Pancreas (tissue), 10 donors: ENCODE measurements around the gene MCEE. TPM values are rescaled to one million over a fixed set of nuclear protein-coding genes. Genes with fewer than 3 reads are reported as not detected.

Experiments used
- ATAC-seq, 4 donors: fragments of 200-7000 bp; cut with Tn5 transposase; one replicate each; pipeline versions ENCODE4 v1.8.0 to v1.9.1; 2020; ENCODE audit warnings: mild to moderate bottlenecking in 4 of 4, moderate library complexity in 4 of 4
- DNase-seq, 6 donors: peaks; one replicate each; pipeline ENCODE4 v3.0.0-alpha.2; 2020
- FAIRE-seq: peaks from 2 replicates; lab custom pipeline; 2012; peaks lifted over from hg19 to GRCh38; lab: Jason Lieb, UNC
- H3K27ac ChIP-seq, 4 donors: fragments of 200-600 bp; sonication (generic); 1 replicate in 3 of 4; 2 replicates in 1 of 4; pipeline versions ENCODE4 v1.5.0 to v1.8.0; 2020
- H3K27me3 ChIP-seq, 4 donors: fragments of 200-600 bp; one replicate each; pipeline ENCODE4 v1.8.0; 2021
- H3K36me3 ChIP-seq, 3 donors: fragments of 200-600 bp; sonication (generic) in 1 of 3; one replicate each; pipeline versions ENCODE4 v1.5.0 to v1.8.0; 2020 to 2021
- H3K4me1 ChIP-seq, 3 donors: fragments of 200-600 bp; one replicate each; pipeline ENCODE4 v1.8.0; 2021
- H3K4me3 ChIP-seq, 4 donors: fragments of 200-600 bp; sonication (generic) in 2 of 4; one replicate each; pipeline versions ENCODE4 v1.5.0 to v1.8.0; 2020 to 2021
- H3K9me3 ChIP-seq, 4 donors: fragments of 200-600 bp; one replicate each; pipeline ENCODE4 v1.8.0; 2021
- WGBS, 2 donors: extraction: QIAGEN DNeasy Blood & Tissue Kit; methylation state at CpG; one replicate each; pipeline ENCODE4 v1.1.7; 2013; 5-methylcytosine and 5-hydroxymethylcytosine counted together
- intact Hi-C, 3 donors: fragments of 100-400 bp; cut with DNase I; formaldehyde crosslinking; loops; one replicate each; pipeline versions ENCODE4 v1.11.1 to v1.14.2; 2022
- polyA plus RNA-seq, 2 donors: library from polyadenylated mRNA; stranded (reverse); fragments of 200-250 nt; gene quantifications; one replicate each; pipeline ENCODE4 v1.2.3, GENCODE V29; 2013
- total RNA-seq, 6 donors: library from RNA; stranded (reverse); fragmentation: NEBNext Ultra II Directional in 4 of 6; extraction: Animal tissue kit (Norgen Biotek cat#: 25700) in 4 of 6; gene quantifications; one replicate each; pipeline versions ENCODE4 v1.2.1 to v1.2.4, GENCODE V29; 2021 to 2023
- TF ChIP-seq, protein P1 (sequence below), 4 donors: fragments of 200-600 bp; sonication (generic) in 3 of 4; IDR thresholded peaks; one replicate each; pipeline versions ENCODE4 v1.5.0 to v1.8.0; 2021; ENCODE audit warnings: antibody characterized with exemption in 4 of 4
- donor health status: healthy with polysubstance abuse.
- donor health status: DM: no; HTN: no; CAD: no; lungs with moderate emphysema.
- donor health status: DM: no; HTN: no; CAD: no.
- donor health status: control.
- donor health status: control.
- donor health status: Bipolar disorder and iron deficiency.
- donor health status: DM: yes; HTN: yes; CAD: no.
- donor health status: DM: no; HTN: no; CAD: no.
- donor health status: DM: no; HTN: no; CAD: no.
- donor health status: DM: yes; HTN: yes; CAD: no.

The MCEE gene
- total and polyA plus RNA-seq, 8 donors = 15.0 to 28.5 (median 16.7) TPM

DNA sequence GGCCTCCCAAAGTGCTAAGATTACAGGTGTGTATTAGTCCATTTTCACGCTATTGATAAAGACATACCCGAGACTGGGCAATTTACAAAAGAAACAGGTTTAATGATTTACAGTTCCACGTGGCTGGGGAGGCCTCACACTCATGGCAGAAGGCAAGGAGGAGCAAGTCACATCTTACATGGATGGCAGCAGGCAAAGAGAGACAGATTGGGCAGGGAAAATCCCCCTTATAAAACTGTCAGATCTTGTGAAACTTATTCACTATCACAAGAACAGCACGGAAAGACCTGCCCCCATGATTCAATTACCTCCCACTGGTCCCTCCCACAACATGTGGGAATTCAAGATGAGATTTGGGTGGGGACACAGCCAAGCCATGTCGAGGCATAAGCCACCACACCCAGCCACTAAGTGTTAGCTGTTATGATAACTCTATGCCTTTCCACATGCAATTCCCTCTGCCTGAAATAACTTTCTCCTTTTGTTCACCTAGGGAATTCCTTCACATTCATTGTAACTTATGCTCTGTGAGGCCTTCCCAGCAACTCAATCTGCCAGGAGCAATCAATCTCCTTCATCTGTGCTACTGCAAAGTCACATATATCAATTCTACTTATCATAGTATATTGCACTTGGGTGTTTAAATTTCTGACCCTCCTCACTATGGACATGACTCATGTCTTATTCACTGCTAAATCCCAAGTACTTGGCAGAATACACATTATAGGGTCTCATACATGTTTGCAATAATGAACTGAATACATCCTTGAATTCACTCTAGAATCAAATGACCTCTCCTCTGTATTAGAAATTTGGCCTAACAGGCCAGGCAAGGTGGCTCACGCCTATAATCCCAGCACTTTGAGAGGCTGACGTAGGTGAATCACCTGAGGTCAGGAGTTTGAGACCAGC, 7.4 kb downstream of the MCEE start:
- no peak overlapping the region for H3K27ac ChIP-seq
- peaks cover 0 to 4% (median 2%) of the 10 kb centered on the region in 3 donors for H3K4me1 ChIP-seq
- intact Hi-C loops = no loop called here
- peaks cover 0 to 13% (median 0%) of the 10 kb centered on the region in 3 donors for H3K36me3 ChIP-seq
- no peak for DNase-seq
- WGBS, 2 donors = 76 to 77% methylated on average over 7 of the region's 7 CpGs
- no peaks in the 10 kb centered on the region for H3K9me3 ChIP-seq
- ATAC-seq = no peak
- TF ChIP-seq, protein P1, sequence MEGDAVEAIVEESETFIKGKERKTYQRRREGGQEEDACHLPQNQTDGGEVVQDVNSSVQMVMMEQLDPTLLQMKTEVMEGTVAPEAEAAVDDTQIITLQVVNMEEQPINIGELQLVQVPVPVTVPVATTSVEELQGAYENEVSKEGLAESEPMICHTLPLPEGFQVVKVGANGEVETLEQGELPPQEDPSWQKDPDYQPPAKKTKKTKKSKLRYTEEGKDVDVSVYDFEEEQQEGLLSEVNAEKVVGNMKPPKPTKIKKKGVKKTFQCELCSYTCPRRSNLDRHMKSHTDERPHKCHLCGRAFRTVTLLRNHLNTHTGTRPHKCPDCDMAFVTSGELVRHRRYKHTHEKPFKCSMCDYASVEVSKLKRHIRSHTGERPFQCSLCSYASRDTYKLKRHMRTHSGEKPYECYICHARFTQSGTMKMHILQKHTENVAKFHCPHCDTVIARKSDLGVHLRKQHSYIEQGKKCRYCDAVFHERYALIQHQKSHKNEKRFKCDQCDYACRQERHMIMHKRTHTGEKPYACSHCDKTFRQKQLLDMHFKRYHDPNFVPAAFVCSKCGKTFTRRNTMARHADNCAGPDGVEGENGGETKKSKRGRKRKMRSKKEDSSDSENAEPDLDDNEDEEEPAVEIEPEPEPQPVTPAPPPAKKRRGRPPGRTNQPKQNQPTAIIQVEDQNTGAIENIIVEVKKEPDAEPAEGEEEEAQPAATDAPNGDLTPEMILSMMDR (IDR thresholded peaks at IDR 0.05) = no peak
- H3K4me3 ChIP-seq = no peak overlapping the region
- FAIRE-seq = no peak
- no peaks in the 10 kb centered on the region for H3K27me3 ChIP-seq

DNA sequence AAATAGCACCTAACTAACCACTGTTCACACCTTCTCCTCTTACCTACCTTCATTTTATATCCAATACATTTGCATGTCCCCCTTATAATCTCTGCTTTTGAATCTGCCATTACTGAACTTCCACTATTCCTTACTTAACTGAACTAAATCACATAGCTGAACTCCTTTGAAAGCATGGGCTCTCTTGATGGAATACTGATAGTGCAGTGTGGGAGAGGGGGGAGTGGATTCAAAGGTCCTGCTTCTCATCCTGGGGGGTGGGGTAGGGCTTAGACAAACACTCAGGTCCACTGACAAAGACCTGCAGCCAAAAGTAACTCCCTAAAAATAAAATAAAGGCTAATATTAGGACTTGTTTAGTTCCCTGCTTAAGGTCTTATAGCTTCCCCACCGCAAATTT, 8.6 kb downstream of the MCEE start:
- intact Hi-C loops = no loop called here
- Histone ChIP-seq H3K36me3 (peaks cover 0 to 13% (median 0%) of the 10 kb centered on the region in 3 donors), H3K9me3 (no peaks in the 10 kb centered on the region), H3K27me3 (no peaks in the 10 kb centered on the region), H3K4me1 (peaks cover 0 to 4% (median 0%) of the 10 kb centered on the region in 3 donors), H3K27ac (no peak overlapping the region), H3K4me3 (no peak overlapping the region)
- ATAC-seq (no peak), DNase-seq (no peak), FAIRE-seq (no peak)
- WGBS, 2 donors = 94 to 100% methylated on average over 1 of the region's 1 CpG
- TF ChIP-seq, protein P1 (IDR thresholded peaks at IDR 0.05) = no peak

DNA sequence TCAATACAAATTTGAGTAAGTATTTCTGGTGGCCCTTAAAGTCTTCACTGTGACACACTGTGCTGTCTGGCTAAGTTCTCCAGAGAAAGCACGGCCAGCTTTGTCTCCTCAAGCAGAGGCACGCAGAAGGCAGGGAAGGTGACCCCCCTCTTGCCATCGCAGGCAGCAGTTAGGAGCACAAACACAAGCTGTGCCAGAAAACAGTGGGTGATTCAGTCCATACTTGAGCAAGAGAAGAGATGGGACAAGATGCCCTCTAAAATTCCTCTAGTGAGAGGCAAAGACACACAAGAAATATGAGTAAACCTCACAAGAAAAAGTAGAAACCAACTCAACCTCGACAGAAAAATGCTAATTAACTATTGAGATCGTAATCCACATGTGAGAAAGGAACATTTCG, 9.8 kb downstream of the MCEE start:
- DNase-seq (no peak), ATAC-seq (no peak), FAIRE-seq (no peak)
- intact Hi-C loops = no loop called here
- no peaks in the 10 kb centered on the region for H3K27me3 ChIP-seq
- TF ChIP-seq, protein P1 (IDR thresholded peaks at IDR 0.05) = no peak
- peaks cover 0 to 13% (median 0%) of the 10 kb centered on the region in 3 donors for H3K36me3 ChIP-seq
- peaks cover 0 to 4% (median 0%) of the 10 kb centered on the region in 3 donors for H3K4me1 ChIP-seq
- H3K4me3 ChIP-seq = no peak overlapping the region
- WGBS, 2 donors = 69 to 72% methylated on average over 6 of the region's 6 CpGs
- no peaks in the 10 kb centered on the region for H3K9me3 ChIP-seq
- H3K27ac ChIP-seq = no peak overlapping the region

DNA sequence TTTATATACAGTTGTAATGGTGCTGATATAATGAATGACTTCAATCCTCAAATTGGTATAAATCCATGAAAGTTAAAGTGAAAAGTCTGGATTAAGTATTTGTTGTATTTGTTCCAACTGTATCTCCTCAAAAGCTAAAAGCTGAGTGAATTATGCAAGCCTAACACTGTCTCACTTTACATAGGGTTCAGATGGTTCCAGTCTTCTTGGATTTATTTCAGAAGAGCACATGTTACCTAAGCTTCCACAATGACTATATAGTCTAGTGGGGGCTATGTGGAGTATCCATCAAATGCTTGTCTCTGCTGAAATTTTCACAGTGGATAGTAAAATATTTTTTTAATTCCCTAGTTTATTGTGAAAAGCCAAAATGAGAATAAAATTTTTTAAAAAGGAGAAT, 13.0 kb downstream of the MCEE start:
- H3K9me3 ChIP-seq = no peaks in the 10 kb centered on the region
- no peaks in the 10 kb centered on the region for H3K27me3 ChIP-seq
- no peaks in the 10 kb centered on the region for H3K4me1 ChIP-seq
- intact Hi-C loops = no loop called here
- DNase-seq (no peak), FAIRE-seq (no peak), ATAC-seq (no peak)
- no peak overlapping the region for H3K27ac ChIP-seq
- H3K4me3 ChIP-seq = no peak overlapping the region
- TF ChIP-seq, protein P1 (IDR thresholded peaks at IDR 0.05) = no peak
- H3K36me3 ChIP-seq = peaks cover 0 to 27% (median 0%) of the 10 kb centered on the region in 3 donors

DNA sequence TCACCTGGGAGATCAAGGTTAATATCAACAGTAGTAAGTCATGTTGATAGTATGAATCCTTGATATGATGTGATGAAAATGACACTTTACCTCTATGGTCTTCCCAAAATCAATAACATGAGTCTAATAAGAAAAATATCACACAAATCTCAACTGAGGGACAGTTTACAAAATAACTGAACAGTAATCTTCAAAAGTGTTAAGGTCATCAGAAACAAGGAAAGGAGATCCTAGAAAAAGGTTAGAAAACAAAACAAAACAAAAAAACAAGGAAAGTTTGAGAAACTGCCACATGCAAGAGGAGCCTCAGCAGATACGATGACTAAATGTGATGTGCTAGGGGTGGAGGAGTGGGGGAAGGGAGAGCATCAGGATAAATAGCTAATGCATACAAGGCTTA, 16.2 kb downstream of the MCEE start:
- Histone ChIP-seq H3K4me1 (no peaks in the 10 kb centered on the region), H3K27me3 (no peaks in the 10 kb centered on the region), H3K9me3 (no peaks in the 10 kb centered on the region), H3K4me3 (no peak overlapping the region), H3K27ac (no peak overlapping the region), H3K36me3 (peaks cover 0 to 35% (median 0%) of the 10 kb centered on the region in 3 donors)
- TF ChIP-seq, protein P1 (IDR thresholded peaks at IDR 0.05) = no peak
- ATAC-seq (no peak), FAIRE-seq (no peak), DNase-seq (no peak)
- intact Hi-C loops = no loop called here
- WGBS, 2 donors = 98 to 100% methylated on average over 1 of the region's 1 CpG
